ENCODE data around the gene PHF2. TPM values are rescaled to one million over a fixed set of nuclear protein-coding genes. Genes with fewer than 3 reads are reported as not detected.
"Not testable (repeated sequence)": the region's sequence is repeated elsewhere in the genome, so short reads cannot be mapped to it uniquely, and the experiment has no call there.

Gene PHF2
- total RNA-seq, 1 experiment from 2014 or later, result 26.3 TPM

DNA sequence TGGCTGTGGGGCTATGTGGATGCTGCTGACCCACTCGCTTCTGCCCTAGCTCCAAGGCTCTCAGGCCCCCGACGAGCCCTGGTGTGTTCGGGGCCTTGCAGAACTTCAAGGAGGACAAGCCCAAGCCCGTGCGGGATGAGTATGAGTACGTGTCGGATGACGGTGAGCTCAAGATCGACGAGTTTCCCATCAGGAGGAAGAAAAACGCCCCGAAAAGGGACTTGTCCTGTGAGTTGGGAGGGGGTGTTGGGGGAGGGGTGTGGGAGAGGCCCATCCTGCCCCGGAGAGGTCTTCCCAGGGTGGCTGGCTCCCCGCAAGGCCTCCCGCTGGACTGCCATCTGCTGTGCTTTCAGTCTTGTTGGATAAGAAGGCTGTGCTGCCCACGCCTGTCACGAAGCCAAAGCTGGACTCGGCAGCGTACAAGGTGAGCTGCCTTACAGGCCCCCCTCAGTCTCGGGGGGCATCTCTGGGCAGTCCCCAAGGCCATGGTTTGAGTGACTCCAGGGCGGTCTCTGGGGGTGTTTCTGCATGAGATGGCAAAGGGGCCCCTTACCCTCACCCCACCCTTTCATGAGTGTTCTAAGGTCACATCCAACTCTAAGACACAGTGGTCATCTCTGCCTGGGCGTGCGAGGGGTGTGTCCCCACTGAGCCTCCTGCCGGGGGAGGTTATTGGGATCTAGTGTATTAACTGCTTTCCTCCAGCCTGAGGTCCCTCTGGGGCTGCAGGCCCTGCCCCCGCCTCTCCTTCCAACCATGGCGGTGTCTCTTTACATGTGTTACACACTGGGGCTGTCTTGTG, 89.5 kb downstream of the PHF2 start:
- H3K79me2 ChIP-seq (ENCODE audit: low read depth), result no peaks in the 10 kb centered on the region
- no peaks in the 10 kb centered on the region for H3K9me2 ChIP-seq (ENCODE audit: insufficient read depth)
- H3F3A ChIP-seq (ENCODE audit: insufficient read depth, low read depth), result no peaks in the 10 kb centered on the region
- no peaks in the 10 kb centered on the region for H3K36me3 ChIP-seq (ENCODE audit: low read depth)
- H3K4me3 ChIP-seq, result no peak overlapping the region
- no peaks in the 10 kb centered on the region for H4K20me1 ChIP-seq (ENCODE audit: insufficient read depth)
- H3K4me1 ChIP-seq (replicated peaks; ENCODE audit: insufficient read depth), result no peaks in the 10 kb centered on the region
- BruUV-seq (replicated peaks), result no TSS peak
- H3K27ac ChIP-seq, result no peak overlapping the region
- TF ChIP-seq, protein P1, sequence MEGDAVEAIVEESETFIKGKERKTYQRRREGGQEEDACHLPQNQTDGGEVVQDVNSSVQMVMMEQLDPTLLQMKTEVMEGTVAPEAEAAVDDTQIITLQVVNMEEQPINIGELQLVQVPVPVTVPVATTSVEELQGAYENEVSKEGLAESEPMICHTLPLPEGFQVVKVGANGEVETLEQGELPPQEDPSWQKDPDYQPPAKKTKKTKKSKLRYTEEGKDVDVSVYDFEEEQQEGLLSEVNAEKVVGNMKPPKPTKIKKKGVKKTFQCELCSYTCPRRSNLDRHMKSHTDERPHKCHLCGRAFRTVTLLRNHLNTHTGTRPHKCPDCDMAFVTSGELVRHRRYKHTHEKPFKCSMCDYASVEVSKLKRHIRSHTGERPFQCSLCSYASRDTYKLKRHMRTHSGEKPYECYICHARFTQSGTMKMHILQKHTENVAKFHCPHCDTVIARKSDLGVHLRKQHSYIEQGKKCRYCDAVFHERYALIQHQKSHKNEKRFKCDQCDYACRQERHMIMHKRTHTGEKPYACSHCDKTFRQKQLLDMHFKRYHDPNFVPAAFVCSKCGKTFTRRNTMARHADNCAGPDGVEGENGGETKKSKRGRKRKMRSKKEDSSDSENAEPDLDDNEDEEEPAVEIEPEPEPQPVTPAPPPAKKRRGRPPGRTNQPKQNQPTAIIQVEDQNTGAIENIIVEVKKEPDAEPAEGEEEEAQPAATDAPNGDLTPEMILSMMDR (conservative IDR thresholded peaks at IDR 0.05), result no peak
- TF ChIP-seq EZH2 (IDR thresholded peaks at IDR 0.05; ENCODE audit: low read depth), result no peak
- intact Hi-C loops (cut with micrococcal nuclease; ENCODE audit: unreplicated experiment), result no loop called here
- no peak overlapping the region for H3K4me2 ChIP-seq
- CTCF ChIA-PET, result interaction anchor here (0.6 kb wide), 1 partner anchor 673 kb away, joined by 16 read pairs; no protein-coding TSS in a partner anchor
- H3K9me3 ChIP-seq (ENCODE audit: insufficient read depth, low read depth), result no peaks in the 10 kb centered on the region
- POLR2A ChIA-PET (ENCODE audit: unreplicated experiment), result no interaction called here
- no peaks in the 10 kb centered on the region for H3K27me3 ChIP-seq (ENCODE audit: insufficient read depth, low read depth)
- no peak overlapping the region for H2AFZ ChIP-seq
- DNase-seq, result no peak

DNA sequence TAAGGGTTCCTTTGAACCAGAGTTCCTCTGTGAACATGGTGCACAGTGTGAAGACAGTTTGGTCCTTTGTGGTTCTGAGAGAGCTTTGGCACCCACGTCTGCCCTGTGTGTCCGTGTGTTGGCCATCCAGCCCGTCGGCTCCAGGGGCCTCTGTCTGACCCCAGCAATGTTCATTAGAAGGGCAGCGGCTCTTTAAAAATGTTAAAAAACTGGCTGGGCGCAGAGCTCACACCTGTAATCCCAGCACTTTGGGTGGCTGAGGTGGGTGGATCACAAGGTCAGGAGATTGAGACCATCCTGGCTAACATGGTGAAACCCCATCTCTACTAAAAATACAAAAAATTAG, 90.0 kb downstream of the PHF2 start:
- H3F3A ChIP-seq (ENCODE audit: insufficient read depth, low read depth); BruUV-seq (replicated peaks); H3K4me2 ChIP-seq; H3K79me2 ChIP-seq (ENCODE audit: low read depth); H3K27ac ChIP-seq; POLR2A ChIA-PET (ENCODE audit: unreplicated experiment); H3K4me1 ChIP-seq (replicated peaks; ENCODE audit: insufficient read depth); H3K9me2 ChIP-seq (ENCODE audit: insufficient read depth); H4K20me1 ChIP-seq (ENCODE audit: insufficient read depth); H3K27me3 ChIP-seq (ENCODE audit: insufficient read depth, low read depth); H2AFZ ChIP-seq; intact Hi-C loops (cut with micrococcal nuclease; ENCODE audit: unreplicated experiment); H3K9me3 ChIP-seq (ENCODE audit: insufficient read depth, low read depth); H3K4me3 ChIP-seq; CTCF ChIA-PET; H3K36me3 ChIP-seq (ENCODE audit: low read depth); DNase-seq: not testable (repeated sequence)

DNA sequence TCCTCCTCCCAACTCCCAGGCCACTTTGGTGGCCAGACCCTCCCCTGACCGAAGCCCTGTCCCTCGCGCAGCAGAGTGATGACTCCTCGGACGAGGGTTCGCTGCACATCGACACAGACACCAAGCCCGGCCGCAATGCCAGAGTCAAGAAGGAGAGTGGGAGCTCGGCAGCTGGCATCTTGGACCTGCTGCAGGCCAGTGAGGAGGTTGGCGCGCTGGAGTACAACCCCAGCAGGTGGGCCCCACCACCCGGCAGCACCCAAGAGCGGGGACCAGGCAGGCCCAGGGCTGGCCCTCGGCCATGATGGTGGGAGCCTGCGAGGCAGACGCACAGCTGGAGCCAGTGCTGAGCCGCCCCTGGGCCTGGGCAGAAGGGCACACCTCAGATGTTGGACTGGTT, 90.6 kb downstream of the PHF2 start:
- Histone ChIP-seq H3K4me2 (no peak overlapping the region), H3K27ac (no peak overlapping the region), H4K20me1 (ENCODE audit: insufficient read depth) (no peaks in the 10 kb centered on the region), H3K9me3 (ENCODE audit: insufficient read depth, low read depth) (no peaks in the 10 kb centered on the region), H3K4me3 (no peak overlapping the region), H3K79me2 (ENCODE audit: low read depth) (no peaks in the 10 kb centered on the region), H3F3A (ENCODE audit: insufficient read depth, low read depth) (no peaks in the 10 kb centered on the region), H3K36me3 (ENCODE audit: low read depth) (no peaks in the 10 kb centered on the region), H3K4me1 (replicated peaks; ENCODE audit: insufficient read depth) (no peaks in the 10 kb centered on the region), H3K27me3 (ENCODE audit: insufficient read depth, low read depth) (no peaks in the 10 kb centered on the region), H2AFZ (no peak overlapping the region), H3K9me2 (ENCODE audit: insufficient read depth) (no peaks in the 10 kb centered on the region)
- CTCF ChIA-PET, result no interaction called here
- TF ChIP-seq, protein P1 (conservative IDR thresholded peaks at IDR 0.05), result no peak
- TF ChIP-seq EZH2 (IDR thresholded peaks at IDR 0.05; ENCODE audit: low read depth), result no peak
- intact Hi-C loops (cut with micrococcal nuclease; ENCODE audit: unreplicated experiment), result no loop called here
- DNase-seq, result no peak
- BruUV-seq (replicated peaks), result no TSS peak
- POLR2A ChIA-PET (ENCODE audit: unreplicated experiment), result no interaction called here

DNA sequence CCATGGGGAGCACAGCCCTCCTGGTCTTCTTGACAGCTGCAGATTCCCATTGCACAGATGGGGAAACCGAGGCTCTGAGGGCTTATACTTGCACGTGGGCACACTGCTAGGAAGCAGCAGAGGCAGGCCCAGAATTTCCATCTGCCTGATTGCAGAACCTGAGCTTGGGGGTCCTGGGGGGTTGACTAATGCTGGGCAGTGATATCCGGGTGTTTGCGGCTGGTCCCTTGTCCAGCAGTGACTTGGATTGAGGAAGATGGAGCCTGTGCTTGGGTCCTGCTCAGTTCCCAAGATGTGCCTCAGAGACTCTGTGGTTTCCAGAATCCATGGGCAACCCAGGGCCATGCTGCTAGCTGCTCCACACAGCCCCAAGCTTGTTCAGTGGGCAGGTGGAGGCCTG, 91.2 kb downstream of the PHF2 start:
- ChIA-PET POLR2A (ENCODE audit: unreplicated experiment) (no interaction called here), CTCF (no interaction called here)
- TF ChIP-seq, protein P1 (conservative IDR thresholded peaks at IDR 0.05), result no peak
- no peak for TF ChIP-seq EZH2 (IDR thresholded peaks at IDR 0.05; ENCODE audit: low read depth)
- Histone ChIP-seq H3K27ac (no peak overlapping the region), H3K4me2 (no peak overlapping the region), H3F3A (ENCODE audit: insufficient read depth, low read depth) (no peaks in the 10 kb centered on the region), H4K20me1 (ENCODE audit: insufficient read depth) (no peaks in the 10 kb centered on the region), H3K27me3 (ENCODE audit: insufficient read depth, low read depth) (no peaks in the 10 kb centered on the region), H3K4me1 (replicated peaks; ENCODE audit: insufficient read depth) (no peaks in the 10 kb centered on the region), H3K9me2 (ENCODE audit: insufficient read depth) (no peaks in the 10 kb centered on the region), H3K4me3 (no peak overlapping the region), H3K36me3 (ENCODE audit: low read depth) (no peaks in the 10 kb centered on the region), H3K79me2 (ENCODE audit: low read depth) (no peaks in the 10 kb centered on the region), H2AFZ (no peak overlapping the region), H3K9me3 (ENCODE audit: insufficient read depth, low read depth) (no peaks in the 10 kb centered on the region)
- BruUV-seq (replicated peaks), result no TSS peak
- DNase-seq, result no peak
- intact Hi-C loops (cut with micrococcal nuclease; ENCODE audit: unreplicated experiment), result no loop called here
